Peyer's patch (tissue), 4 donors: ENCODE measurements around the gene AWAT1. TPM values are rescaled to one million over a fixed set of nuclear protein-coding genes. Genes with fewer than 3 reads are reported as not detected.
A peak's percentile ranks its signal among the peaks of the same experiment; 100 is the strongest.
"Not testable (repeated sequence)": the region's sequence is repeated elsewhere in the genome, so short reads cannot be mapped to it uniquely, and the experiment has no call there.

Experiments used
- DNase-seq, 3 donors: peaks; one replicate each; pipeline ENCODE4 v3.0.0-alpha.2; 2017 to 2019
- H3K27ac ChIP-seq, 4 donors: fragments of 200-600 bp; sonication (generic); one replicate each; pipeline ENCODE4 v1.5.1; 2016 to 2019
- H3K27me3 ChIP-seq, 2 donors: fragments of 200-600 bp; sonication (generic); one replicate each; pipeline ENCODE4 v1.5.1; 2019
- H3K36me3 ChIP-seq, 3 donors: fragments of 200-600 bp; sonication (generic); one replicate each; pipeline ENCODE4 v1.5.1; 2016 to 2019
- H3K4me1 ChIP-seq, 4 donors: fragments of 200-600 bp; sonication (generic); one replicate each; pipeline ENCODE4 v1.5.1; 2016 to 2019
- H3K4me3 ChIP-seq, 4 donors: fragments of 200-600 bp; sonication (generic); 1 replicate in 3 of 4; 2 replicates in 1 of 4; pipeline ENCODE4 v1.5.1; 2016 to 2019; ENCODE audit warnings: mild to moderate bottlenecking in 1 of 4
- H3K9me3 ChIP-seq, 4 donors: fragments of 200-600 bp; sonication (generic); one replicate each; pipeline ENCODE4 v1.5.1; 2016 to 2019; ENCODE audit warnings: mild to moderate bottlenecking in 1 of 4
- CTCF ChIP-seq, 6 experiments: fragments of 450-650 bp in 4 of 6; fragments of 200-600 bp in 2 of 6; sonication (generic) in 1 of 6; IDR thresholded peaks; one replicate each; pipeline ENCODE4 v1.5.1; 2017 to 2019; ENCODE audit warnings: antibody characterized with exemption in 6 of 6, mild to moderate bottlenecking in 3 of 6, moderate library complexity in 1 of 6
- POLR2A ChIP-seq, 2 donors: fragments of 450-650 bp; IDR thresholded peaks; one replicate each; pipeline ENCODE4 v1.5.1; 2017; ENCODE audit warnings: antibody characterized with exemption in 2 of 2, mild to moderate bottlenecking in 2 of 2, moderate library complexity in 2 of 2
- total RNA-seq, 4 donors: library from RNA; depleted of rRNA; stranded (reverse); fragments of >200 nt; gene quantifications; one replicate each; pipeline ENCODE4 v1.1.0, GENCODE V29; 2016

AWAT1 gene
- total RNA-seq, 4 donors from 2014 or later: not detected

- H3K27me3 ChIP-seq: no peaks in the 10 kb centered on the region
- DNase-seq: peak in 2 of 3 donors; percentile 64 to 66
Observed at GRCh38 chrX:70262952-70263567, 28.6 kb downstream of the AWAT1 start.

GRCh38 chrX:70264784-70265183 is 30.3 kb downstream of the AWAT1 start:
- TF ChIP-seq POLR2A (IDR thresholded peaks at IDR 0.05): no peak
- no peak for TF ChIP-seq CTCF (IDR thresholded peaks at IDR 0.05)
- no peaks in the 10 kb centered on the region for H3K4me1 ChIP-seq
- no peak overlapping the region for H3K4me3 ChIP-seq
- no peaks in the 10 kb centered on the region for H3K36me3 ChIP-seq
- no peak for DNase-seq
- no peaks in the 10 kb centered on the region for H3K9me3 ChIP-seq
- no peak overlapping the region for H3K27ac ChIP-seq
- H3K27me3 ChIP-seq: no peaks in the 10 kb centered on the region

More at GRCh38 chrX:70262952-70263567, 28.6 kb downstream of the AWAT1 start:
- no peaks in the 10 kb centered on the region for H3K36me3 ChIP-seq
- H3K27ac ChIP-seq: no peak overlapping the region
- no peaks in the 10 kb centered on the region for H3K4me1 ChIP-seq
- H3K9me3 ChIP-seq: no peaks in the 10 kb centered on the region
- H3K4me3 ChIP-seq: no peak overlapping the region
- peak in 4 of 6 experiments; percentile 21 to 66 (median 62) for TF ChIP-seq CTCF (IDR thresholded peaks at IDR 0.05)
- no peak for TF ChIP-seq POLR2A (IDR thresholded peaks at IDR 0.05)

- Histone ChIP-seq H3K9me3 (no peaks in the 10 kb centered on the region), H3K27ac (no peak within 1 kb of the TSS)
- TF ChIP-seq POLR2A (IDR thresholded peaks at IDR 0.05) (no peak), CTCF (IDR thresholded peaks at IDR 0.05) (no peak)
Observed at GRCh38 chrX:70268034-70268433, 33.6 kb downstream of the AWAT1 start, which contains the start of gene ARR3. ARR3 (plus strand) TSS chrX:70268334; CDS start chrX:70269386, 1,052 bp downstream.

GRCh38 chrX:70274029-70274428 is 39.6 kb downstream of the AWAT1 start:
- H3K36me3 ChIP-seq, H3K9me3 ChIP-seq, H3K4me3 ChIP-seq, H3K27me3 ChIP-seq, DNase-seq, H3K27ac ChIP-seq, H3K4me1 ChIP-seq: not testable (repeated sequence)

More at GRCh38 chrX:70268034-70268433, 33.6 kb downstream of the AWAT1 start, which contains the start of gene ARR3:
- Histone ChIP-seq H3K27me3 (no peaks in the 10 kb centered on the region), H3K4me1 (no peaks in the 10 kb centered on the region), H3K4me3 (no peak within 1 kb of the TSS), H3K36me3 (no peaks in the 10 kb centered on the region)
- DNase-seq: no peak

- Histone ChIP-seq H3K4me1 (no peaks in the 10 kb centered on the region), H3K4me3 (no peak overlapping the region), H3K36me3 (no peaks in the 10 kb centered on the region), H3K27me3 (no peaks in the 10 kb centered on the region), H3K9me3 (no peaks in the 10 kb centered on the region), H3K27ac (no peak overlapping the region)
- no peak for DNase-seq
- TF ChIP-seq CTCF (IDR thresholded peaks at IDR 0.05): no peak
- TF ChIP-seq POLR2A (IDR thresholded peaks at IDR 0.05): no peak
Observed at GRCh38 chrX:70279081-70279480, 44.6 kb downstream of the AWAT1 start.

GRCh38 chrX:70280573-70280972 is 46.1 kb downstream of the AWAT1 start:
- DNase-seq: no peak
- no peak overlapping the region for H3K4me3 ChIP-seq
- no peaks in the 10 kb centered on the region for H3K9me3 ChIP-seq
- no peaks in the 10 kb centered on the region for H3K36me3 ChIP-seq
- no peaks in the 10 kb centered on the region for H3K4me1 ChIP-seq
- no peak for TF ChIP-seq CTCF (IDR thresholded peaks at IDR 0.05)
- TF ChIP-seq POLR2A (IDR thresholded peaks at IDR 0.05): no peak
- H3K27me3 ChIP-seq: no peaks in the 10 kb centered on the region
- H3K27ac ChIP-seq: no peak overlapping the region
